Activated T-cell treated with anti-CD3 and anti-CD28 coated beads for 24 hours (primary cell): ENCODE results near the gene DACH1.

ENCODE experiments used
- DNase-seq: peaks from one replicate; pipeline ENCODE4 v3.0.0-alpha.2; 2020; ENCODE audit warnings: low read depth

The DACH1 gene

GRCh38 chr13:71774863-71775262 is 92.1 kb downstream of the DACH1 start:
- DNase-seq: no peak

GRCh38 chr13:71773531-71773930 is 93.5 kb downstream of the DACH1 start:
- no peak for DNase-seq

DNA sequence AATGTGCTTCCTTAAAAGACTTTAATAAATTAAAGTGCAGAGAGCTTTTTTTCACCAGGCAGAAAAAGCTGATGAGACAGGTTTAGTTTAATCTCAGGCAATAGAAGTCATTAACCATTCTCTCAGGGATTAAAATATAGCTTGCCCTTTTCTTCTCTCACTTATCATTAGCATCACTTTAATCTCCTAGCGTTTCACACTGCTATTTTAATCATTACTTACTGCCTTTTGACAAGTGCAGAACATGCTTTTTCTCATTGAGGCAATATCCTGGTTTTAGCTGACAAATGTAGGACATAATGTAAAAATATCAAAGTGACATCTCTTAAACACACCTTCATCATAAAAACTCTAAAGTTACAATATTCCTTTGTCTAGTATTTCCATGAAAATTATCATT is 94.6 kb downstream of the DACH1 start:
- DNase-seq: no peak

DNA sequence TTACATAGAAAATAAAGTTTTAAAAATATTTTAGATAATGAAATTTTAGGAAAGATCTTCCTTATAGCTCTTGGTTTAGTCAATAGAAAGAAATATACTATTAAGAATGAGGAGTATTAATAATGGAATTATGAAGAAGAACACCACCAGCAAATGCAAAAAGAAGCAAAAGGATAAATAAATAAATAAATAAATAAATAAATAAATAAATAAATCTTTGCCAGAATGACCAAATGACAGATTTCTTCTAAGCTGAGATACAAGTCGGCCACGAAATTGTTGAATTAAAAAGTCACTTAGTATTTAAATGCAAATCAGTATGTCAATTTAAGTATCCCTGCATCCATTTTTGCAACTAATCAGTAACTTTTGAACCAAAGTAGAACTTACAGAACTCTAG is 95.9 kb downstream of the DACH1 start:
- DNase-seq: no peak

- DNase-seq: no peak
These were observed 96.3 kb downstream of the DACH1 start for GRCh38 chr13:71770710-71771109.

GRCh38 chr13:71768881-71769280 is 98.1 kb downstream of the DACH1 start:
- no peak for DNase-seq

- no peak for DNase-seq
These were observed 107.1 kb downstream of the DACH1 start for GRCh38 chr13:71759651-71760511.

DNA sequence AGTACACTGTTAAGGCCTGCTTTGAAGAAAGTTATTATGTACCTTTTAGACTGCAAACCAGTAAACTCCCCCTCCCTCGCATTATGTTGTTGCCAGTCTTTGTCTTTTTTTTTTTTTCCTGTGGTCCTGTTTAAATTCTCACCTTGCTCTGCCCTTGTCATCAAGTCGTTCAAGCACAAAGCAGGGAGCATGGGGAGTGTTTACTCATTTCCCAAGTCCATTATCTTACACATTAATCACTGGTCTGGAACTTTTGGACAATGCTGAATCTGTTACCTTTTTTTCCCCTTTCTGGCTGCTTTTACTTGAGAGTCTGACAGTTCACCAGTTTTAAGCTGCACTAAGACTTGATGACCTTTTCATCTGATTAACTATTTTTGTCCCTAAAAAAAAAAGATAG is 108.2 kb downstream of the DACH1 start:
- DNase-seq: no peak

DNA sequence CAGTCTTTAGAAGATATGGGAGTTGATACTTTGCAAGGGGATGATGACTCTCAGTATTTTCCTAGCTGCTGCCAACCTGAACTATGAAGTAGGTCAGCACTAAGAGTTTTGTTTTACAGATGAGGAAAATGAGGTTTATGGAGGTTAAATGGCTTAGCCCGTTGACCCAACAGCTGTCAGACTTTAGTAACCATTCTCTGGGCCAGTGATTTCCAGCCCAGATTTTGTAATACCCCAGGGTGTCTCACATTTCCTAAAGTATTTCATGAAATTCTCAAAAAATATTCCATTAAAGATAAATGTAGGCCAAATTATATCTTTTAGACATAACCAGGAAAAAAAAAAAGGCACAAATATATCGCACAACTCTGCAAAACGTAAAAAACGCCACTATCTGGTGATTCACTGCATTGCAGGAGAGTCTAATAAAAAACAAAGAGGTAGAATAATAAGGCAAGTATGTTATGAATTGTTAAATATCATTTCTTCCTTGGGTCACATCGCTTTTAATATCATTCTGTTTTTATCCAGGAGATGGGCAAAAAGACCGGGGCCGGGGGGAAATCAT is 112.5 kb downstream of the DACH1 start:
- no peak for DNase-seq

GRCh38 chr13:71752775-71753513 is 114.1 kb downstream of the DACH1 start:
- DNase-seq: no peak

GRCh38 chr13:71751073-71751472 is 115.9 kb downstream of the DACH1 start:
- DNase-seq: no peak

GRCh38 chr13:71730267-71730666 is 136.7 kb downstream of the DACH1 start:
- DNase-seq: no peak

DNA sequence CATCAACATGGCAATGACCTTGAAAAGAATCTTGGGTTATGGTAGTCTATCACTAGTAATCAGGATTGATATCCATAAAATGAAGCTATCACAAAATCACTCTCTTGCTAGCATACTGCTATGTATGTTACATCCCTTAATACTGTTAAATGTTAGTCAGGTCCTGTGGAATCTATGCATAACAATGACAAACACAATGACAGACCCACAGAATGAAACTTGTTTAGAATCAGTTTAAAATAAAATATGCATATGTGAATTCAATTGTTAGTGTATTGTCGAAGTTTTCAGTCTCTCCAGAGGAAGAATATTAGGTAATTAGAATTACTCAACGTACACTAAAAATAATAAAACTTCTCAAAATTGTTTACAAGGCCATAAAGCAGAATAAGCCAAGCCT is 137.6 kb downstream of the DACH1 start:
- no peak for DNase-seq

DNA sequence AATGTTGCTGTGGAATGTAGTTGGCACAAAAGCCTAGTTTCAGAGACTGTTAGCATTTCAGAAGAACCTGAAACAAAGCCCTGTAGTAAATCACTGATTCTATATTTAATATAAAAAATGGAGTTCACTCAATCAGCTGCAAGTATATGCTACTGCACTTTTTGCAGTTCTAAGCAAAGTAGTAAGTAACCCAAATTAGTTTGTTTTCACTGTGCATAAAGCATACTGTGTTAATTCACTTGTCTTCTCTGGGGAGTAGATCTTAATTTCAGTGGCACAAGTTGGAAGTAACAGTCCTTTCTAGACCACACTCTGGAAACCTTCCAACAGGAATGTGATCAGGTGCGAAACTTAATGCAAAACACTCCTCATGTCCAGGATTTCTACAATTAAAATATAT is 139.3 kb downstream of the DACH1 start:
- DNase-seq: no peak

GRCh38 chr13:71727042-71727441 is 140.0 kb downstream of the DACH1 start:
- DNase-seq: no peak

- no peak for DNase-seq
These were observed 144.8 kb downstream of the DACH1 start for GRCh38 chr13:71722206-71722605.

DNA sequence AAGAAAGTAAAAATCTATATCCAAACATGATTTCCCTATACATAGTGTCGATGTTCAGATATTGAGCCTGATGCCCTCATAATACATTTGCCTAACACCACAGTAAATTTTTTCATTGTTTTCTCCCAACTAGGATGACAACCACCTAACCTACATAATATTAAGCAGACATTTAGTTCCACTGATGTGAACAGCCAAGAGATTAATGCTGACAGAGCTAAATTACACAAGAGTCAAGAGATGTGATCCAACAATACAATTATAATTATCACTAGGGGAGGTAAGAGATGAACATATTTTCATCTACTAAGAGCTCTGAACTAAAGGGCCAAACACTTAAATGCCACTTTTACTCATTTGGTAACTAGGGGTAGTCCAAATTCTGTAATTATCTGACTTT is 145.9 kb downstream of the DACH1 start:
- no peak for DNase-seq

- DNase-seq: no peak
These were observed 148.1 kb downstream of the DACH1 start for GRCh38 chr13:71718931-71719330.

- no peak for DNase-seq
These were observed 152.1 kb downstream of the DACH1 start for GRCh38 chr13:71714802-71715375.

- no peak for DNase-seq
These were observed 153.9 kb downstream of the DACH1 start for GRCh38 chr13:71712988-71713653.

DNA sequence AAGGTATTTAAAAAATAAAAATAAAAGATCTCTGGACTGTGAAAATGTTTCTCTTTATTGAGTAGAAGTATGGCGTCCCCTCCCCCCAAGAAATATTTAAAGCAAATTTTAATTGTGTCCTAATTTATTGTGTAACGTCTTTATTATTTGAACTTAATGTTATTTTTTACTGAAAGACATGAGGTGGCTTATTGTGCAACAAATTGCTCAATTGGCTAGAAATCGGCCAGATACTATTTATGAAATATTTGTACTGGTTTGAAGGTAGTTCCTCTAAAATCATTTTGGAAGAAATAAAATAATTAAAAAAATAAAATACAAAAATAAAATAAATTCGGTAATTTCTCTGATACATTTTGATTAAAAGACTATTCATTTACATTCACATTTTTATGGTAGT is 162.3 kb downstream of the DACH1 start:
- DNase-seq: no peak

GRCh38 chr13:71703138-71703537 is 163.9 kb downstream of the DACH1 start:
- no peak for DNase-seq
